Ishikawa (cell line): ENCODE results near the gene JARID2.

Experiments used
- TAF1 ChIP-seq: IDR thresholded peaks from 2 replicates; pipeline ENCODE4 v1.6.1; 2012; ENCODE audit warnings: low read depth, mild to moderate bottlenecking
- TEAD4 ChIP-seq: IDR thresholded peaks from 2 replicates; pipeline ENCODE4 v1.6.1; 2012
- TF ChIP-seq, protein P1 (sequence below): IDR thresholded peaks from 2 replicates; pipeline ENCODE4 v1.6.1; 2012

DNA sequence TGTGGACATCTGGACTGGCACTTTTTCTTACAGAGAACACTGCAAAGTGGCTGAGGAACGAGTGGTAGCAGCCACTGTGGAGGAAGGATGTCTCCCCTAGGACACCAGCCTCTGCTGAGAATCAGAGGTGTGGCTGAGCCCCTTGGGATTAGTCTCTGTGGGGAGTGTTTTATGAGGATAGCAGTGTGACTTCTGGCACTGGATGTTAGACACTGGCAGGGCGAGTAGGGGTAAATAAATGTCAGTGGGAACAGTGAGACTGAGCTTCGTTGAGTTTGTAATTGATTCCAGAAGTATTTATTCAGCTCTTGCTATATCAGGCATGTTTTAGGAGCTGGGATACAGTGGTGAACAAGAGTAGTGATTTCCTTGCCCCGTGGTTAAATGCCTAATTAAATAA lies 124.0 kb downstream of the JARID2 start:
- TF ChIP-seq TAF1 (no peak), TEAD4 (no peak)
- TF ChIP-seq, protein P1, sequence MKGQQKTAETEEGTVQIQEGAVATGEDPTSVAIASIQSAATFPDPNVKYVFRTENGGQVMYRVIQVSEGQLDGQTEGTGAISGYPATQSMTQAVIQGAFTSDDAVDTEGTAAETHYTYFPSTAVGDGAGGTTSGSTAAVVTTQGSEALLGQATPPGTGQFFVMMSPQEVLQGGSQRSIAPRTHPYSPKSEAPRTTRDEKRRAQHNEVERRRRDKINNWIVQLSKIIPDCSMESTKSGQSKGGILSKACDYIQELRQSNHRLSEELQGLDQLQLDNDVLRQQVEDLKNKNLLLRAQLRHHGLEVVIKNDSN: no peak
